Activated naive CD4-positive, alpha-beta T cell (primary cell): ENCODE data around the gene MPIG6B.

ENCODE experiments used
- DNase-seq, 4 experiments: peaks; one replicate each; lab custom pipeline; 2025; lab: John Stamatoyannopoulos, UW

Gene MPIG6B

DNA sequence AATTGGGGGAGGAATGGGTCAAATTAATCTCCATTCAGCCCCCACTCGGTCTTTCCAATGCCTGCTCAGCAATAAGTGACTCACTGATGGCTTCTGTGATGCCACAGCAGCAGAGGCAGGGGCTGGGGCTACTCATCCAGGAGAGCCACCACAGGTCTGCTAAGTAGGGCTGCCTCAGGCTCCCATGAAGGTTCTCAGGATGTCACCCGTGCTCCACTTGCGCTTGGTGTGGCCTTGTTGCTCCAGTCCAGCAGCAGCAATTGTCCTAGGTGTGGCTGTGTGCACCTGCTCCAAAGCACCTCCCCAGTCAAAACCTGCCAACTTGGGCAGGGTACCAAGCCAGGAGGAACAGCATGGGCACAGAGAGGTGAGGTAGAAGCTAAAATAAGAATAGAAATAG, 1.0 kb upstream of the MPIG6B start:
- DNase-seq = no peak

- DNase-seq = no peak
Measured at GRCh38 chr6:31723980-31724691, 963 bp downstream of the MPIG6B start.

DNA sequence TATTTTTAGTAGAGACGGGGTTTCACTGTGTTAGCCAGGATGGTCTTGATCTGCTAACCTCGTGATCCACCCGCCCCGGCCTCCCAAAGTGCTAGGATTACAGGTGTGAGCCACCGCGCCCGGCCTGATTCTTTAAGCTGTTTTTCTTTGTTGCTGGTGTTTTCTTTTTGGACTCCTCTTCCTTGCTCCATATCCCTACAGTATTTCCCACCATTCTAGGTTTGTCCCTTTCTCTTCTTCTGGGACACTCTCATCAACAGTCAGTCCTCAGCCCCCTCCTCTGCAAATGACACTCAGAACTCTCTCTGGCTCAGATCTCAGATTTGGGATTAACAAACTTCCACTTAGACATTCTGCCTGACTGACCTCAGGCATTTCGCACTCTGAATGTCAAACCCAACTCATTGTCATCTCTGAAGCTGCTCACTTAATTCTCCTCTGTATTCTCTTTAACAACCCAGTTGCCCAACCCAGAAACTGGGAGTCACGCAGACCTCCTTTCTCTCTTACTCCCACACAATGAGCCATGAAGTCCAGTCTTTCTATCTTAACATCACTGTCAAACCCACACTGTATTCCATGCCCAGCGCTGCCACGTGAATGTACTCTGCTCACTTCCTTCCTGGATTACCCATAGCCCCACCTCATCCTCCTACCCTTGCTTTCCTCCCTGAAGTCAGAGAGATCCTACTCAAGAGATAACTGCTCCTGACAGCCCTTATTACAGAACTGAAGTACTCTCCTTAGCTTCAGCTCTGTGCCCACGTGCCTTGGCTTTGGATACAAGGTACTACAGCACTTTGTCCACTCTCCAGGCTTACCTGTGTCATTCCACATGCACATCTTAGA, 2.6 kb downstream of the MPIG6B start:
- DNase-seq = no peak

GRCh38 chr6:31727034-31727716, 4.0 kb downstream of the MPIG6B start:
- no peak for DNase-seq

DNA sequence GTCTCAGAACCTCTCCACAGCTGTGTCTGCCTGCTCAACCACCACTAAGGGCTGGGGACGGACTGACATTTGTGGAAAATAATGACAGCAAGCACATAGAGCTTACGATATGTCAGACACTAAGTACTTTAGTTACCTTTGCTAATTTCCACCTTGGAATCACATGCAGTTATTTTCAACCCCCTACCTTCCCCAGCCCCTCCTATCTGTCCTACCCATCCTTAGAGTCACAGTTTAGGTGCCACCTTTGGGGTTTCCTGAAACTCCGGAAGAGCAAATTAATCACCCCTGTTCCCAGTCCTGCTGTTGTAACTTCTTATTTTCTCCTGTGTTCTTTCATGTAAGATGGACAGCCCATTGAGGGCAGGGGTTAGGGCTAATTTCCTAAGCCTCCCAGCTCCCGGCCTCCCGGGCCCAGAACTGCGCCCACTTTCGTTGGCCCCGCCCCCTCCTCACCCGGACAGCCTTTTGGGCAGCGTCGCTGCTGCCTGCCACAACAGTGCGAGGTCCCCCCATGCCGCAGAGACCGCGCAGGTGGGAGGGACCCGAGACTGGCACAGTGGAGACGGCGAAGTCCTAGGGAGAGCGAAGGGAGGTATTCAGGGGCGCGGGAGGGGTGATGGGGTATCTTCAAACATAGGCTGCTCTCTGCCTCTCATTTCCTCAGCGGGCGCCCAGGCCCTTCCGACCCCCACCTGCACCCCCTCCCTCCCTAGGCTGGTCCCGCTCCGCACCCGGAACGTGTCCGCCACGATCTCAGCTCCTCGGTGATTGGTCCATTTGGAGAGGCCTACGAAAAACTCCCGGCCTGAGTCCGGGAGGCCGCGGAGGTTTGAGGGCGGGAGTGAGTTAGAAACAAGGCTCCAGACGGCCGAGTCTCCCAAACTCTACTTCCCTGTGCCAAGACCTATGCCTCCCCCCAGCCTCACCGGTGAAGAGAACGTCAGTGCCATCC, 4.8 kb downstream of the MPIG6B start:
- DNase-seq = no peak

DNA sequence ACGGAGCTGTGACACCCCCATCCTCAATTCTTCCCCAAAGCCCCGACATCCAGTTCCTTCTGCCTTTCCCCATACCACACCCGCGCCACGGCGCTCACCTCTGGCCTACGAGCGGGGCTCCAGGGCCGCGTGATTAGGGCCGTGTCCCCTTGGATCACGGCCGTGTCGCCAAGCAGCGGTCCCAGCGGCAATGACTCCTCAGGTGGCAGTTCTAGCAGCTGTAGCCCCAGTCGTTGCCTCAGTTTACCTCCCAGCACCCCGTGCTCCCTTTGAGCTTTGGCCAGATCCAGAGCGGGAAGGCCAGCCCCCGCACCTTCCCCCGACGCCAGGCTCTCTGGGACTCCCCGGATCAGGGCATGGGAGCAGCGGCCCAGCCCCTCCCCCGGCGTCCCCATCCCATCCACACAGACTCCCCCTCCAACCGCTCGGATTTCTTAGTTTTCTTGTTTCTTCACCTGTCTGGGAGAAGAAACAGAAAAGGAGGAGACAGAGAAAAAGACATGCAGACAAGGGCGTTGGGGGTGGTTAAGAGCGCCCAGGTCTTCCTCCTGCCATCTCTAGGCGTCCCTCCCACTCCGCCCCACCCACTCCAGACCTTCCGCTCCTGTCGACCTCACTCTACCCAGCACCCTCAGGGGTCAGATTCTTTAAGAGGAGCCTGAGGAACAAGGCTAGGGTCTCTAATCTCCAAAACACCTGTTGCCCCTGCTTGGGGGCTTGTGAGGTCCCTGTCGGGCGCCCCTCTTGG, 5.8 kb downstream of the MPIG6B start, which contains the start of gene DDAH2:
Gene DDAH2 (minus strand): TSS at position 533 of the 748 bp plus-strand sequence. CDS start 138 bp downstream, at position 395.
- DNase-seq = no peak

DNA sequence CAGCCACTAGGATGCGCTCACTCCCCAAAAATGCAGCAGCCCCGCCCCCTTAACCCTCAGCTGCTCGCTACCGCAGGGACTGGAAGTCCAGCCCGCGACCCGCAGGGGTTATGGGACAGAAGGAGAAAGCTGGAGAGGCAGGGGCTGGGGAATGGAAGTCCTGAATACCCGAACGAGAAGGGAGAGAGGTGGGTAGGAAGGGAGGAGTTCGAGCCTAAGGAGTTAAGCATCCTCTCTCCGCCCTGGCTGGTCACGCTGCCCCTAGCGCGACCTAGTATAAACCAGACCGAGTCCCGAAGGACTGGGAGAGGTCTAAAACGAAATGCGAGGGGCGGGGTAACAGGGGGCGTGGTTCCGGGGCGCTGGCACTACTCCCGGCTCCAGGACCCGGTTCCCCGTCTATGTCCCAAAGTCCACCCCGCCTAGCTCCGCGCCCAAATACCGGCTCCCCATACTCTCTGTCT, 6.4 kb downstream of the MPIG6B start:
- peak; percentile 35 to 76 (median 54) for DNase-seq

GRCh38 chr6:31729979-31730630, 6.9 kb downstream of the MPIG6B start:
- peak in 3 of 4 experiments; percentile 20 to 57 (median 56) for DNase-seq

DNA sequence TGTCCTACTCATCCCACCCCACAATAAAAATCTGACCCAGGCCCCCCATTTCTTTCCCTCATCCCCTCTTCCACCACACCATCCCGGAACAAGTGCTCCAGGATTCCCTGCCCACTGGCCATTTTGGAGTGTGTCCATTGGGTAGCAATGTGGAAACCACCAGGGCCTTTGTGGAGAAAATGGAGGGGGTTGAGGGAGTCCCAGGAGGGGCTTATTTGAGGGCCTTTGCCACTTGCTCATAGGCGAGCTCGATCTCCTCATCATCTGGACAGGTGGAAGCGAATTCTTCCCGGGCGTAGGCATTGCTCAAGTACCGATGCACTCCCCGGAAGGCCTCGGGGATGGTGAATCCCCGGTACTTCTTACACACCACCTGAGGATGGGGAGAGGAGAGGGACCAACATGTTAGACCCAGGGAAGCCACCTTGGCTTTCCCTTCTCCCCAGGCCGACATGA, 7.5 kb downstream of the MPIG6B start:
- DNase-seq = no peak

DNA sequence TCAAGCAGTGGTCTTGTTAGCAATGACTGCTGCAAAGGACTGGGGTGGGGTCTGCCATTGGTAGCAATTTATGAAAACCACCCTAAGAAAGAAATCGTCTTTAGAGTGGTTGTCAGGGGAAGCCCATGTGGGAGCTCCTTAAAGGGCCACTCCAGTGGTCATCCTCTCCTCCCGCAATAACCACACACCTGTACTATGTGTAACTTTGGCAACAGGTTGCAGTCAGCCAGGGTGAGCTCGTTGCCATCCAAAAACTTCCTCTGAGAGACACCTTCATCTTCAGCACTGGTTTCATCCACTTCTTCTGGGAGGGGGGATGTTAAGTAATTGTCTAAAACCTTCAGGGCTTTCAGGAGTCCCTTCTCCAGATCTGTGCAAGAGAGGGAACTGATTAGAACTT, 8.9 kb downstream of the MPIG6B start:
- no peak for DNase-seq

GRCh38 chr6:31733734-31734133, 10.6 kb downstream of the MPIG6B start:
- DNase-seq = no peak

DNA sequence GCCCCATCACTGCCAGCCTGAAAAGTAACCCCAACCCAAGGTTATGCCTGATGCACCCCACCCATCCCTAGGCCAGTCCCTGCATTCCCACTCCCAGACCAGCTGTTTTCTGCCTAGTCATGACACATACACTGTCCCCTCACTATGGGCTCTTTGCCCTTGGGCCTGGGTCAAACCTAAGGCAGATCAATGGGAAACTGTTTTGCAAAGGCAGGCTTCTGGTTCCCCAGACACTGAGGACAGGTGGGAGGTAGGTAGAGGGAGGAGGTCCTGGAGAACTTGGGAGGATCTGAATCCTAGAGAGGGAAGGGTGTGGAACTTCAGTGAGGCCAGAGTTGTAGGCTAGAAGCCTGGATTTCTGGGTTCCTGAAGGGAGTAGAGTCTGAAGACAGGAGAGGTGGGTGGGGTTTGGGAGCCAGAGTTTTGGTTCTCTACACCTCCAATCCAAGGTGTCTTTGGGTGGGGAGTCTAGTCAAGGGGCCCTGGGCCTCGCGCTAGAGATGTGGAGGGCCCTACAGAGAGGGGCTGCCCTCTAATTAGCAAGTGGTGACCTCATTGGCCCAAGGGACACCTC, 11.2 kb downstream of the MPIG6B start:
- no peak for DNase-seq

GRCh38 chr6:31734821-31735406, 11.7 kb downstream of the MPIG6B start:
- DNase-seq = peak in 1 of 4 experiments; percentile 18

GRCh38 chr6:31736021-31736767, 13.0 kb downstream of the MPIG6B start, which contains the start of gene CLIC1:
Gene CLIC1, minus strand, starts transcription at chr6:31736530. Its CDS starts 230 bp downstream, at chr6:31736300.
- peak; percentile 23 to 57 (median 26) for DNase-seq

DNA sequence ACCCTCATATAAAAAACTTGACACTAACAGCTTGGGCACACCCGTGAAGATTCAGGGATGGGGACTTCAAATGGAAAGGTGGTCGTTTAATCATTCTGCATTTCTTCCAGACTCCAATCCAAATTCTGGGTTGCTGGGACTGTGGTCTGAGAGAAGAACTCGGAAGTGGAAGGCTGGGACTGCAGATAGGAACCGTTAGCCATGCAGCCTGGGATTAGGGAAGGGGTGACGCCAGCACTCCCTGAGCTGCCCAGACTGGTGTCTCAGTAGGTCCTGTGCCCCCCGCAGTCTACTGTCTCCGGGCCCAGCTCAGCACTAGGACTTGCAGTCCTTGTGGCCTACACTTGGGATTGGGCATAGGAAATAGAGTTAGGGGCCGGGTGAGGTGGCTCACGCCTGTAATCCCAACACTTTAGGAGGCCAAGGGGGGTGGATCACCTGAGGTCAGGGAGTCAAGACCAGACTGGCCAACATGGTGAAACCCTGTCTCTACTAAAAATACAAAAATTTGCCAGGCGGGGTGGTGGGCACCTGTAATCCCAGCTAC, 13.7 kb downstream of the MPIG6B start:
- DNase-seq = no peak

DNA sequence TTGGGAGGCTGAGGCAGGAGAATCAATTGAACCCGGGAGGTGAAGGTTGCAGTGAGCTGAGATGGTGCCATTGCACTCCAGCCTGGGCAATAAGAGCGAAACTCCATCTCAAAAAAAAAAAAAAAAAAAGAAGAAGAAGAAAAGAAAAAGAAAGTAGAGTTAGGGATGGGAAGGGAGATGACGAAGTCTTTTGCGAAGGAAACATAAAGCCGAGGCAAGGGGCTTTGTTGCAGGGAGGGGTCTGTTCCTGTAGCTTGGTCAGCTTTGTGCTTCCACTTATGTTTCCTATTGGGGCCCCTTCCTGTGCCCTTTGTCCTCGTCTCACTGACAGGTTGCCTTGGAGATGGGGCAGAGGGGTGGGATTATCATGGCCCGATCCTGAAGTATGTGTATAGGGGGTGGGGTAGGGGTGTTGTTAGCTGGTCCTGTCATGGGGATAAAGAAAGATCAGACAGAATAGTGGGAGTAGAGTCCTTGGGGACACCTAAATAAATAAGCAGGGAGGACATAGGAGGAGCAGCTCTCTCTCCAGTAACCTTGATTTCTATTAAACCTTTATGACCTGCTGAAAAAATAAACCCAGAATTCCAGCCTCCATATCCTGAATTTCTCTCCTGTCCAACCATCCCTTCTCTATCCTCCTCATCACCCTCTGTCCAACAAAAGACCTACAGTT, 14.3 kb downstream of the MPIG6B start:
- no peak for DNase-seq
